HepG2 (cell line): ENCODE results near the gene SPARC. TPM values are rescaled to one million over a fixed set of nuclear protein-coding genes. Genes with fewer than 3 reads are reported as not detected.

Experiments
- ATAC-seq: fragments of 200-7000 bp; cut with Tn5 transposase; 3 replicates; pipeline ENCODE4 v1.9.1; 2020; ENCODE audit warnings: mild to moderate bottlenecking, moderate library complexity
- BruUV-seq: library from RNA; stranded (reverse); fragments of 400-500 nt; replicated peaks from 2 replicates; lab custom pipeline; 2021; lab: Mats Ljungman, UMichigan
- CTCF ChIA-PET: fragments of 300-600 bp; formaldehyde crosslinking; extraction: SDS; loops from one replicate; lab custom pipeline; 2021; ENCODE audit warnings: low total read pairs, inconsistent platforms, low intra/inter-chr PET ratio; lab: Yijun Ruan, JAX
- POLR2A ChIA-PET: fragments of 350-600 bp; sonication (Branson Sonifier 250); formaldehyde crosslinking; loops from one replicate; lab custom pipeline; 2020; ENCODE audit warnings: antibody characterized with exemption, inconsistent platforms; lab: Yijun Ruan, JAX
- DNase-seq: peaks from one replicate; pipeline ENCODE4 v3.0.0-alpha.2; 2015; ENCODE audit warnings: low spot score
- FAIRE-seq: peaks from 3 replicates; lab custom pipeline; 2011; peaks lifted over from hg19 to GRCh38; lab: Jason Lieb, UNC
- H2AFZ ChIP-seq: one replicate; pipeline ENCODE4 v1.6.1; 2011; ENCODE audit warnings: low read length, inconsistent platforms
- H3K27ac ChIP-seq: fragments of 300-600 bp; 3 replicates; pipeline ENCODE4 v1.8.0; 2011; ENCODE audit warnings: mixed run types, mild to moderate bottlenecking, mixed read lengths, low read length, inconsistent platforms; ENCODE audit not compliant: insufficient read depth; ENCODE audit errors: extremely low read length
- H3K27me3 ChIP-seq, 2 experiments: fragments of 200-600 bp in 1 of 2; 2 replicates in 1 of 2; 3 replicates in 1 of 2; pipeline versions ENCODE4 v1.6.0 to v1.8.0; 2011; ENCODE audit warnings: low read length in 2 of 2, mild to moderate bottlenecking in 2 of 2, moderate library complexity in 2 of 2, inconsistent platforms in 1 of 2; ENCODE audit not compliant: insufficient read depth in 2 of 2, control insufficient read depth in 1 of 2
- H3K36me3 ChIP-seq, 2 experiments: fragments of 200-600 bp in 1 of 2; replicated peaks in 1 of 2; 2 replicates in 1 of 2; 3 replicates in 1 of 2; pipeline versions ENCODE4 v1.5.1 to v1.8.0; 2011; ENCODE audit warnings: low read length in 2 of 2, inconsistent platforms in 1 of 2; ENCODE audit not compliant: insufficient read depth in 2 of 2, control insufficient read depth in 1 of 2
- H3K4me1 ChIP-seq: 2 replicates; pipeline ENCODE4 v1.5.1; 2012; ENCODE audit warnings: low read length, inconsistent platforms; ENCODE audit not compliant: insufficient read depth
- H3K4me2 ChIP-seq: 2 replicates; pipeline ENCODE4 v1.6.0; 2011; ENCODE audit warnings: low read depth, low read length, inconsistent platforms
- H3K4me3 ChIP-seq, 3 experiments: fragments of 200-600 bp in 1 of 3; sonication (generic), shearing (Covaris generic) in 1 of 3; replicated peaks in 1 of 3; 2 replicates each; pipeline ENCODE4 v1.5.1; 2011 to 2016; ENCODE audit warnings: low read length in 3 of 3, inconsistent platforms in 2 of 3, low read depth in 2 of 3, mild to moderate bottlenecking in 2 of 3, control low read depth in 1 of 3, mixed read lengths in 1 of 3; ENCODE audit not compliant: insufficient read depth in 1 of 3
- H3K79me2 ChIP-seq: one replicate; pipeline ENCODE4 v1.6.1; 2011; ENCODE audit warnings: low read length, inconsistent platforms; ENCODE audit not compliant: insufficient read depth
- H3K9ac ChIP-seq: 2 replicates; pipeline ENCODE4 v1.6.0; 2011; ENCODE audit warnings: mild to moderate bottlenecking, low read depth, low read length, inconsistent platforms; ENCODE audit not compliant: insufficient read depth
- H3K9me3 ChIP-seq: 2 replicates; pipeline ENCODE4 v1.5.1; 2012; ENCODE audit warnings: mild to moderate bottlenecking, low read length
- H4K20me1 ChIP-seq: 2 replicates; pipeline ENCODE4 v1.6.0; 2011; ENCODE audit warnings: inconsistent platforms, mild to moderate bottlenecking, low read length, moderate library complexity; ENCODE audit not compliant: insufficient read depth
- KLF11 ChIP-seq: IDR thresholded peaks from 2 replicates; pipeline ENCODE4 v1.6.1; 2016; ENCODE audit warnings: missing compliant biosample characterization
- NFKBIZ ChIP-seq: IDR thresholded peaks from 2 replicates; pipeline ENCODE4 v1.6.1; 2018; ENCODE audit warnings: missing genetic modification reagents, missing compliant biosample characterization
- SIN3B ChIP-seq: fragments of 150-350 bp; IDR thresholded peaks from 2 replicates; pipeline ENCODE4 v1.6.1; 2014; ENCODE audit warnings: low read length
- ZFAT ChIP-seq: sonication (generic); formaldehyde crosslinking; conservative IDR thresholded peaks from 2 replicates; pipeline ENCODE4 v1.8.1; 2023; ENCODE audit warnings: missing genetic modification reagents, inconsistent platforms
- ZNF761 ChIP-seq: sonication (generic); formaldehyde crosslinking; conservative IDR thresholded peaks from 2 replicates; pipeline ENCODE4 v1.4.0; 2020; ENCODE audit warnings: mild to moderate bottlenecking, missing genetic modification reagents
- ZNF775 ChIP-seq: sonication (generic); formaldehyde crosslinking; IDR thresholded peaks from 2 replicates; pipeline ENCODE4 v1.4.0; 2020; ENCODE audit warnings: missing genetic modification reagents, mild to moderate bottlenecking, moderate library complexity, borderline replicate concordance
- ZNF780A ChIP-seq: sonication (generic); formaldehyde crosslinking; IDR thresholded peaks from 2 replicates; pipeline ENCODE4 v1.8.0; 2022; ENCODE audit warnings: mild to moderate bottlenecking, missing genetic modification reagents, moderate library complexity
- ZNF891 ChIP-seq: sonication (generic); formaldehyde crosslinking; IDR thresholded peaks from 2 replicates; pipeline ENCODE4 v1.5.0; 2020; ENCODE audit warnings: mild to moderate bottlenecking, missing genetic modification reagents
- WGBS: methylation state at CpG from one replicate; pipeline ENCODE4 v1.1.6; 2017; ENCODE audit warnings: low lambda C conversion rate; 5-methylcytosine and 5-hydroxymethylcytosine counted together
- in situ Hi-C: cut with HindIII; loops from 2 replicates; pipeline ENCODE4 v1.10.0; 2017; ENCODE audit warnings: low pct_unique_long_range_greater_than_20kb; ENCODE audit not compliant: extremely low pct_ligation_motif_present
- intact Hi-C: fragments of 100-400 bp; cut with micrococcal nuclease; formaldehyde crosslinking; loops from one replicate; pipeline ENCODE4 v1.10.0; 2022; ENCODE audit not compliant: unreplicated experiment
- polyA plus RNA-seq, 8 experiments: library from polyadenylated mRNA; depleted of rRNA in 3 of 8; stranded (reverse) in 7 of 8; unstranded in 1 of 8; fragments of >200 nt; fragmentation: Illumina TruSeq in 4 of 8; extraction: Trizol in 4 of 8; gene quantifications; 2 replicates each; pipeline versions ENCODE4 v1.2.1 to v1.2.3, GENCODE V29; 2011 to 2016; ENCODE audit warnings: low read depth in 4 of 8, missing spikeins in 1 of 8, mixed read lengths in 1 of 8; ENCODE audit not compliant: insufficient read depth in 1 of 8
- total RNA-seq, 5 experiments: library from RNA; depleted of rRNA; stranded (reverse); fragments of >200 nt; fragmentation: Illumina TruSeq; extraction: Trizol; gene quantifications; 2 replicates each; pipeline ENCODE4 v1.2.3, GENCODE V29; 2016; ENCODE audit warnings: low read depth in 1 of 5

The SPARC gene
- total and polyA plus RNA-seq, 2 of the 13 experiments (the other 11 are each of a cell fraction or from before 2014, with no cell fraction given), result 76.7 to 192 TPM

DNA sequence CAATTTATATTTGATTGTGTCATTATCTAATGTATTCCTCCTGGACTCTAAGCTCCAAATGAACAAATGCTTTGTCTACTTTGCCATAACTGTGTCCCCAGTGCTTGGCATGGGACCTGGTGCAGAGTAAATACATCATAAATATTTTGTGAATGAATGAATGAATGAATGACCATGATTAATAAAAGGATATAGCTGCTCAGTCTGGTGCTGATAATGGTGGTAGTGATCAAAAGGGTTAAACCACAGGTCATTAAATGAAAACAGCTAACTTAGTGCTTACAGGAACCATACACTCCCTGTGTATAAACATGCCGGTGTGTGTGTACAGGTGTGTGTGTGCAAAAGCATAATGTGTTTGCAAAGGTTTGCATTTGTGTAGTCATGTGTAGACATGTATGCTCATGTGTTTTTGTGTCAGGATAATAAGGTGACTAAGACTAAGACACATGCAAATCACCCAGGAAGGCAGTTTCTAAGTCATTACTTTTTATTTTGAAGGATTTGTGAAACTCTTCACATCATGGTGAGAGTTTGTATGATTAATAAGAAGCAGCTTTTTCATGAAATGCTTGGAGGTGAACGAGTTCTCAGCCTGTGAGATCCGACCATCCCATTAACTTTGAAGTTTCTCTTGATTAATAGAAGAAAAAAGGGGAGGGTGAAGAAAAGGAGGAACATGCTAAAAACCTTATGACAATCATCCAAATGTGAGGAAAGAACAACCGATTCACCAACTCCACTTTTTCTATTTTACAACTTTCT, 24.6 kb downstream of the SPARC start:
- Histone ChIP-seq H3K4me1 (peaks cover 4% of the 10 kb centered on the region), H3K9ac (no peak overlapping the region), H2AFZ (no peak overlapping the region), H3K36me3 (peaks cover 3% of the 10 kb centered on the region in 2 experiments; a peak in 3 of 5 replicates), H4K20me1 (no peaks in the 10 kb centered on the region), H3K4me3 (no peak overlapping the region), H3K79me2 (no peaks in the 10 kb centered on the region), H3K27me3 (no peaks in the 10 kb centered on the region), H3K9me3 (no peaks in the 10 kb centered on the region), H3K4me2 (no peak overlapping the region), H3K27ac (no peak overlapping the region)
- FAIRE-seq, result no peak
- ATAC-seq, result no peak
- POLR2A ChIA-PET, result no interaction called here
- 51% methylated on average over 4 of the region's 4 CpGs for WGBS
- intact Hi-C loops, result no loop called here
- in situ Hi-C loops, result no loop called here
- CTCF ChIA-PET, result no interaction called here
- TF ChIP-seq ZFAT (CRISPR knock-in tag) (no peak), KLF11 (CRISPR knock-in tag) (no peak), NFKBIZ (CRISPR knock-in tag) (no peak), ZNF891 (CRISPR knock-in tag) (no peak)
- BruUV-seq, result no TSS peak
- DNase-seq, result no peak

DNA sequence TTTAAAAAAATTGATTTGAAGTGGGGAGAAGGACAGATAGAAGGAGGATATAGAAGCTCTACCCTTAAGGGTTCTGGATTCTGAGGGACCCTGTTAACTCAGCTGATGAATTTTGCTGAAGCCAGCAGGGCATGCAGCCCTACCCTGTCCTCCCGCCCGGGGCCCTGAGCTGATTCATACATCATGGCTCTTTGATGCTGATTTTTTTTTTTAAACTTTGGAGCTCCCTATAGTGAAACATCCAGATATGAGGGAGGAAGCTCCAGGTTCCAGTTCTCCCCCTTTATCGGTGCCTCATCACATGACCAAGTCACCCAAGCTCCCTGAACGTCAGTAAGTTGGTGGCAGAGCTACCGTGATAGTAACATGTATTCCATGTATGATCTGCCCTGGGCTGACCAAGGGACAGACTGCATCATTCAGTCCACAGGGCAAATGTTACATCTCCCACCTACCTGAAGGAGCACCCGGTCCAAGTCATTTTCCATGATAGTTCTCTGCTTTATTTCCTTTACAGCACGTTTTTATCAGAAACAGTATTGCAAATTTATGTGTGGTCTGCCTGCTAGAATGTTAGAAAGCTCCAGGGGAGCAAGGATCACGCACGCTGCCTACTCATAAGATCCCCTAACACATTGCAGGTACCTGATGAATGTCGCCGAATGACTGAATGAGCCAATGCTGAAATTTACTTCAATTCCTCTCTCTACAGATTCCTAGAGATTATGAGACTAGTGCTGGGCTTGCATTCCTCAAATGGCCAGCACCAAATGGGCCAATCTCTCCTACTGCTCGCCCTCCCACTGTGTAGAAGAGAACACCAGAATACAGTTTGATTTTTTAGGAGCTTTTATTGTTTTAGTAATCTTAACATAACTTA, 25.9 kb downstream of the SPARC start:
- no peak overlapping the region for H3K4me2 ChIP-seq
- in situ Hi-C loops (no loop called here), intact Hi-C loops (no loop called here)
- POLR2A ChIA-PET, result no interaction called here
- no peak overlapping the region for H3K27ac ChIP-seq
- no peak for TF ChIP-seq SIN3B
- TF ChIP-seq ZNF775 (CRISPR knock-in tag), result no peak
- TF ChIP-seq ZNF780A, result no peak
- no peak for TF ChIP-seq ZNF761
- H3K4me3 ChIP-seq, result no peak overlapping the region
- H3K79me2 ChIP-seq, result no peaks in the 10 kb centered on the region
- H4K20me1 ChIP-seq, result no peaks in the 10 kb centered on the region
- H2AFZ ChIP-seq, result no peak overlapping the region
- WGBS, result 50% methylated on average over 12 of the region's 12 CpGs
- no peak overlapping the region for H3K9ac ChIP-seq
- no TSS peak for BruUV-seq
- ATAC-seq (no peak), FAIRE-seq (no peak), DNase-seq (no peak)
- H3K4me1 ChIP-seq, result peaks cover 9% of the 10 kb centered on the region
- peaks cover 3% of the 10 kb centered on the region in 2 experiments; a peak in 3 of 5 replicates for H3K36me3 ChIP-seq
- H3K9me3 ChIP-seq, result no peaks in the 10 kb centered on the region
- CTCF ChIA-PET, result interaction anchor here (3.6 to 4.7 kb wide), 2 partner anchors 58 to 80 kb away, joined by 38 to 66 read pairs; no protein-coding TSS in a partner anchor
- H3K27me3 ChIP-seq, result no peaks in the 10 kb centered on the region
